ENCODE measurements around the gene CST3.

GRCh38 chr20:23680146-23680545 is 42.4 kb upstream of the CST3 start:
- TF ChIP-seq POLR2A (IDR thresholded peaks at IDR 0.05; ENCODE audit: borderline replicate concordance, extremely low read depth, insufficient read depth, insufficient read length), result no peak
- TF ChIP-seq CTCF (IDR thresholded peaks at IDR 0.05 in 2 of 3, conservative IDR thresholded peaks at IDR 0.05 in 1 of 3; ENCODE audit: borderline replicate concordance in 1 of 3, insufficient read depth in 1 of 3, low read depth in 2 of 3, low read length in 2 of 3), result no peak

Measured in HCT116 (cell line).